ENCODE measurements around the gene SLC35F2. TPM values are rescaled to one million over a fixed set of nuclear protein-coding genes. Genes with fewer than 3 reads are reported as not detected.

The SLC35F2 gene
- total RNA-seq, 1 donor from 2014 or later = 72.7 TPM

GRCh38 chr11:107830915-107831540, 27.6 kb downstream of the SLC35F2 start:
- no peak for TF ChIP-seq CTCF (IDR thresholded peaks at IDR 0.05; ENCODE audit: insufficient read depth, low read length, severe bottlenecking)
- Histone ChIP-seq H3K27me3 (ENCODE audit: control insufficient read depth, insufficient read depth, low read length) (no peaks in the 10 kb centered on the region), H3K36me3 (ENCODE audit: control insufficient read depth, insufficient read depth, low read length) (no peaks in the 10 kb centered on the region), H3K4me3 (ENCODE audit: low read depth, low read length) (no peak overlapping the region)
- peak; percentile 83 for DNase-seq (ENCODE audit: low read depth)
- no peak for FAIRE-seq

GRCh38 chr11:107827041-107827440, 31.5 kb downstream of the SLC35F2 start:
- no peaks in the 10 kb centered on the region for H3K27me3 ChIP-seq (ENCODE audit: control insufficient read depth, insufficient read depth, low read length)
- no peak for FAIRE-seq
- TF ChIP-seq CTCF (IDR thresholded peaks at IDR 0.05; ENCODE audit: insufficient read depth, low read length, severe bottlenecking) = no peak
- DNase-seq (ENCODE audit: low read depth) = peak; percentile 75
- H3K4me3 ChIP-seq (ENCODE audit: low read depth, low read length) = no peak overlapping the region
- H3K36me3 ChIP-seq (ENCODE audit: control insufficient read depth, insufficient read depth, low read length) = no peaks in the 10 kb centered on the region

GRCh38 chr11:107825875-107826274, 32.7 kb downstream of the SLC35F2 start:
- Histone ChIP-seq H3K4me3 (ENCODE audit: low read depth, low read length) (no peak overlapping the region), H3K27me3 (ENCODE audit: control insufficient read depth, insufficient read depth, low read length) (no peaks in the 10 kb centered on the region), H3K36me3 (ENCODE audit: control insufficient read depth, insufficient read depth, low read length) (no peaks in the 10 kb centered on the region)
- no peak for FAIRE-seq
- TF ChIP-seq CTCF (IDR thresholded peaks at IDR 0.05; ENCODE audit: insufficient read depth, low read length, severe bottlenecking) = no peak
- DNase-seq (ENCODE audit: low read depth) = no peak

GRCh38 chr11:107824668-107825369, 33.8 kb downstream of the SLC35F2 start:
- H3K27me3 ChIP-seq (ENCODE audit: control insufficient read depth, insufficient read depth, low read length) = no peaks in the 10 kb centered on the region
- TF ChIP-seq CTCF (IDR thresholded peaks at IDR 0.05; ENCODE audit: insufficient read depth, low read length, severe bottlenecking) = no peak
- no peak for FAIRE-seq

GRCh38 chr11:107821199-107821927, 37.2 kb downstream of the SLC35F2 start:
- H3K4me3 ChIP-seq (ENCODE audit: low read depth, low read length) = no peak overlapping the region
- DNase-seq (ENCODE audit: low read depth) (no peak), FAIRE-seq (no peak)
- TF ChIP-seq CTCF (IDR thresholded peaks at IDR 0.05; ENCODE audit: insufficient read depth, low read length, severe bottlenecking) = no peak
- no peaks in the 10 kb centered on the region for H3K27me3 ChIP-seq (ENCODE audit: control insufficient read depth, insufficient read depth, low read length)
- no peaks in the 10 kb centered on the region for H3K36me3 ChIP-seq (ENCODE audit: control insufficient read depth, insufficient read depth, low read length)

More at GRCh38 chr11:107824668-107825369, 33.8 kb downstream of the SLC35F2 start:
- DNase-seq (ENCODE audit: low read depth) = peak; percentile 29
- Histone ChIP-seq H3K36me3 (ENCODE audit: control insufficient read depth, insufficient read depth, low read length) (no peaks in the 10 kb centered on the region), H3K4me3 (ENCODE audit: low read depth, low read length) (no peak overlapping the region)
